ENCODE data around the gene APC2. TPM values are rescaled to one million over a fixed set of nuclear protein-coding genes. Genes with fewer than 3 reads are reported as not detected.
A peak's percentile ranks its signal among the peaks of the same experiment; 100 is the strongest.

APC2 gene
- total and polyA plus RNA-seq, 4 donors = under 0.01 to 0.06 (median 0.03) TPM

DNA sequence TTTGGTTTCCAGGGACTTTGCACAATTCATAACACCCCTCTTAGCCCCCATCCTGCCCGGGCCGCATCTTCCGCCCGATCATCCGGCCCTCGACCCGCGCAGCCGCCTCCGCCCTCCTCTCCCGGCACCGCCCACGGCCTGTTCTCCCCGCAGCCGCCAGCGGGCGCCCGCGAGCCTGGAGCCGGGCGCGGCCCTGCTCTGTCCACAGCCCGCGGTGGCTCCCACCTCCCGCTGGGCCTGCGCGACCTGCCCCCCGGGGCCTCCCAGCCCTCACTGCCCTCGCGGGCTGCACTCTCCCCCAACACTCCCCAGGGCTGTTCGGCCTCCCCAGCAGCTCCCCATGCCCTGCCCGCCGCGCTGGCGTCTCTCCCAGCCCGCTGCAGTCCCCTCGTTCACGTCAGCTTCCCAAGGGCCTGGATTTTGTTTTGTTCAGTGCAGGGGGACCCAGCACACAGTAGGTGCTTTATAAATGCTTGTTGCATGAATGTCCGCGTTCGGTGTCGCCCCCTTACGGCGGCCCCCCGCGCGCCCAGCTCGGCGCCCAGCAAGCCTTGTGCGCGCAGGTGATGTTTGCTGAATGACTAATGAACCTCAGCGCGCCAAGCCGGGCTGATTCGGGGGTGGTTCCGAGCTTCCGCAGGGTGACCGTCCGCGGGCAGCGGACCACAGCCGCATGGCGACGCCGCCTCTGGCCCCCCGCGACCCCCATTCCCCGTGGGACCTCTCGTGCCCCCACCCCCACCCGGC lies 4.6 kb upstream of the APC2 start:
- no peak overlapping the region for H3K27ac ChIP-seq (ENCODE audit: low read depth in 1 of 2, low read length in 2 of 2)
- peaks cover 8 to 23% (median 11%) of the 10 kb centered on the region in 4 donors for H3K36me3 ChIP-seq (ENCODE audit: control insufficient read depth in 4 of 4, insufficient read depth in 3 of 4, low read depth in 1 of 4, low read length in 3 of 4)
- peaks cover 3 to 13% (median 11%) of the 10 kb centered on the region in 4 donors for H3K4me1 ChIP-seq (ENCODE audit: control insufficient read depth in 4 of 4, insufficient read depth in 4 of 4, low read length in 3 of 4)
- WGBS = 3% methylated on average over 70 of the region's 70 CpGs
- peak; percentile 86 for DNase-seq (ENCODE audit: low spot score)
- H3K9ac ChIP-seq (ENCODE audit: low read depth in 1 of 2, low read length in 2 of 2) = no peak overlapping the region
- no peaks in the 10 kb centered on the region for H3K9me3 ChIP-seq (ENCODE audit: control insufficient read depth in 4 of 4, low read length in 3 of 4)
- TF ChIP-seq RXRA (IDR thresholded peaks at IDR 0.05) = no peak
- TF ChIP-seq FOXA1 (IDR thresholded peaks at IDR 0.05) = no peak
- TF ChIP-seq, protein P1, sequence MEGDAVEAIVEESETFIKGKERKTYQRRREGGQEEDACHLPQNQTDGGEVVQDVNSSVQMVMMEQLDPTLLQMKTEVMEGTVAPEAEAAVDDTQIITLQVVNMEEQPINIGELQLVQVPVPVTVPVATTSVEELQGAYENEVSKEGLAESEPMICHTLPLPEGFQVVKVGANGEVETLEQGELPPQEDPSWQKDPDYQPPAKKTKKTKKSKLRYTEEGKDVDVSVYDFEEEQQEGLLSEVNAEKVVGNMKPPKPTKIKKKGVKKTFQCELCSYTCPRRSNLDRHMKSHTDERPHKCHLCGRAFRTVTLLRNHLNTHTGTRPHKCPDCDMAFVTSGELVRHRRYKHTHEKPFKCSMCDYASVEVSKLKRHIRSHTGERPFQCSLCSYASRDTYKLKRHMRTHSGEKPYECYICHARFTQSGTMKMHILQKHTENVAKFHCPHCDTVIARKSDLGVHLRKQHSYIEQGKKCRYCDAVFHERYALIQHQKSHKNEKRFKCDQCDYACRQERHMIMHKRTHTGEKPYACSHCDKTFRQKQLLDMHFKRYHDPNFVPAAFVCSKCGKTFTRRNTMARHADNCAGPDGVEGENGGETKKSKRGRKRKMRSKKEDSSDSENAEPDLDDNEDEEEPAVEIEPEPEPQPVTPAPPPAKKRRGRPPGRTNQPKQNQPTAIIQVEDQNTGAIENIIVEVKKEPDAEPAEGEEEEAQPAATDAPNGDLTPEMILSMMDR (IDR thresholded peaks at IDR 0.05; ENCODE audit: low read depth, low read length, missing input control) = peak; percentile 91
- TF ChIP-seq JUND (IDR thresholded peaks at IDR 0.05) = no peak
- no peak for TF ChIP-seq GABPA (IDR thresholded peaks at IDR 0.05 in 1 of 2, conservative IDR thresholded peaks at IDR 0.05 in 1 of 2)
- no peak for TF ChIP-seq NR2F2 (IDR thresholded peaks at IDR 0.05)
- TF ChIP-seq HNF4A (conservative IDR thresholded peaks at IDR 0.05) = no peak
- no peak for TF ChIP-seq FOXA2 (IDR thresholded peaks at IDR 0.05)
- no peak for TF ChIP-seq SP1 (IDR thresholded peaks at IDR 0.05)
- peak in 1 of 2 donors; percentile 66 for TF ChIP-seq RAD21 (IDR thresholded peaks at IDR 0.05)
- peaks cover 3 to 11% (median 10%) of the 10 kb centered on the region in 4 donors for H3K27me3 ChIP-seq (ENCODE audit: control insufficient read depth in 4 of 4, insufficient read depth in 4 of 4, low read length in 3 of 4)
- H3K4me3 ChIP-seq (ENCODE audit: low read depth in 1 of 3, low read length in 3 of 3) = peak overlapping the region in 1 of 3 donors; percentile 33

GRCh38 chr19:1445932-1446712 lies 3.8 kb upstream of the APC2 start:
- Histone ChIP-seq H3K9me3 (ENCODE audit: control insufficient read depth in 4 of 4, low read length in 3 of 4) (no peaks in the 10 kb centered on the region), H3K27me3 (ENCODE audit: control insufficient read depth in 4 of 4, insufficient read depth in 4 of 4, low read length in 3 of 4) (peaks cover 8 to 17% (median 13%) of the 10 kb centered on the region in 4 donors), H3K9ac (ENCODE audit: low read depth in 1 of 2, low read length in 2 of 2) (no peak overlapping the region), H3K27ac (ENCODE audit: low read depth in 1 of 2, low read length in 2 of 2) (no peak overlapping the region), H3K4me3 (ENCODE audit: low read depth in 1 of 3, low read length in 3 of 3) (peak overlapping the region in 1 of 3 donors; percentile 33), H3K4me1 (ENCODE audit: control insufficient read depth in 4 of 4, insufficient read depth in 4 of 4, low read length in 3 of 4) (peaks cover 3 to 13% (median 11%) of the 10 kb centered on the region in 4 donors), H3K36me3 (ENCODE audit: control insufficient read depth in 4 of 4, insufficient read depth in 3 of 4, low read depth in 1 of 4, low read length in 3 of 4) (peaks cover 4 to 15% (median 9%) of the 10 kb centered on the region in 4 donors)
- WGBS = 4% methylated on average over 99 of the region's 99 CpGs
- TF ChIP-seq, protein P1 (IDR thresholded peaks at IDR 0.05; ENCODE audit: low read depth, low read length, missing input control) = no peak
- TF ChIP-seq HNF4G (IDR thresholded peaks at IDR 0.05) (no peak), RAD21 (IDR thresholded peaks at IDR 0.05) (no peak), ATF3 (IDR thresholded peaks at IDR 0.05) (no peak), HNF4A (conservative IDR thresholded peaks at IDR 0.05) (no peak), FOXA1 (IDR thresholded peaks at IDR 0.05) (no peak), TAF1 (conservative IDR thresholded peaks at IDR 0.05) (no peak), RXRA (IDR thresholded peaks at IDR 0.05) (no peak), REST (IDR thresholded peaks at IDR 0.05) (no peak), EGR1 (IDR thresholded peaks at IDR 0.05; ENCODE audit: low read depth in 2 of 2) (no peak), GABPA (IDR thresholded peaks at IDR 0.05 in 1 of 2, conservative IDR thresholded peaks at IDR 0.05 in 1 of 2) (no peak), ZBTB33 (IDR thresholded peaks at IDR 0.05) (no peak), MAX (IDR thresholded peaks at IDR 0.05) (no peak), FOXA2 (IDR thresholded peaks at IDR 0.05) (no peak), NR2F2 (IDR thresholded peaks at IDR 0.05) (no peak), YY1 (IDR thresholded peaks at IDR 0.05) (no peak), JUND (IDR thresholded peaks at IDR 0.05) (no peak), SP1 (IDR thresholded peaks at IDR 0.05) (no peak)
- no peak for DNase-seq (ENCODE audit: low spot score)
